Measurements from ENCODE around the gene TTLL11.

GRCh38 chr9:121823451-121824169, 269.5 kb downstream of the TTLL11 start:
- no peak for TF ChIP-seq EP300 (IDR thresholded peaks at IDR 0.05; ENCODE audit: borderline replicate concordance in 1 of 2, low read depth in 1 of 2, low read length in 1 of 2)
- TF ChIP-seq NRF1 (IDR thresholded peaks at IDR 0.05; ENCODE audit: low read depth, low read length): no peak
- TF ChIP-seq REST (IDR thresholded peaks at IDR 0.05; ENCODE audit: low read depth, low read length): no peak
- no peak for TF ChIP-seq CTCF (IDR thresholded peaks at IDR 0.05)
- no peak for TF ChIP-seq ZBTB33 (IDR thresholded peaks at IDR 0.05; ENCODE audit: borderline replicate concordance, low read depth)
- no peak for TF ChIP-seq MAX (IDR thresholded peaks at IDR 0.05; ENCODE audit: low read depth)
- TF ChIP-seq RCOR1 (IDR thresholded peaks at IDR 0.05; ENCODE audit: low read length): no peak
- no peak for TF ChIP-seq YY1 (IDR thresholded peaks at IDR 0.05; ENCODE audit: low read depth)
- TF ChIP-seq POLR2AphosphoS5 (IDR thresholded peaks at IDR 0.05; ENCODE audit: low read depth, low read length): no peak
- no peak for TF ChIP-seq USF2 (IDR thresholded peaks at IDR 0.05; ENCODE audit: borderline replicate concordance, low read depth, low read length)
- TF ChIP-seq EZH2phosphoT487 (IDR thresholded peaks at IDR 0.05; ENCODE audit: borderline replicate concordance, low read depth): no peak
- TF ChIP-seq MXI1 (IDR thresholded peaks at IDR 0.05; ENCODE audit: low read depth, low read length): no peak
- TF ChIP-seq RFX5 (IDR thresholded peaks at IDR 0.05; ENCODE audit: low read length): no peak

All from SK-N-SH (cell line).